Ovary (tissue), 9 donors: ENCODE results near the gene TADA2B. TPM values are rescaled to one million over a fixed set of nuclear protein-coding genes. Genes with fewer than 3 reads are reported as not detected.

Experiments used
- DNase-seq, 5 donors: peaks; one replicate each; pipeline ENCODE4 v3.0.0-alpha.2; 2019 to 2020
- H3K27ac ChIP-seq, 2 donors: fragments of 200-600 bp; one replicate each; pipeline versions ENCODE4 v1.5.1 to v1.8.0; 2019 to 2022
- H3K27me3 ChIP-seq: fragments of 200-600 bp; one replicate; pipeline ENCODE4 v1.8.0; 2022
- H3K36me3 ChIP-seq: fragments of 200-600 bp; sonication (generic); one replicate; pipeline ENCODE4 v1.5.1; 2019
- H3K4me1 ChIP-seq: one replicate; pipeline ENCODE4 v1.8.1; 2013; ENCODE audit warnings: mild to moderate bottlenecking, moderate library complexity; ENCODE audit not compliant: insufficient read depth
- H3K4me3 ChIP-seq: fragments of 200-600 bp; sonication (generic); one replicate; pipeline ENCODE4 v1.5.1; 2017
- H3K9me3 ChIP-seq, 2 donors: fragments of 200-600 bp in 1 of 2; sonication (generic) in 1 of 2; one replicate each; pipeline versions ENCODE4 v1.5.1 to v1.8.1; 2013 to 2019; ENCODE audit warnings: mild to moderate bottlenecking in 1 of 2, moderate library complexity in 1 of 2
- CTCF ChIP-seq, 3 donors: fragments of 450-650 bp in 2 of 3; fragments of 200-600 bp in 1 of 3; IDR thresholded peaks; one replicate each; pipeline versions ENCODE4 v1.5.1 to v1.8.0; 2016 to 2022; ENCODE audit warnings: antibody characterized with exemption in 3 of 3, mild to moderate bottlenecking in 1 of 3
- EP300 ChIP-seq: sonication (generic); formaldehyde crosslinking; IDR thresholded peaks from one replicate; pipeline ENCODE4 v1.6.1; 2017; ENCODE audit warnings: antibody characterized with exemption
- POLR2A ChIP-seq: fragments of 450-650 bp; IDR thresholded peaks from one replicate; pipeline ENCODE4 v1.6.1; 2017; ENCODE audit warnings: antibody characterized with exemption, mild to moderate bottlenecking, moderate library complexity
- WGBS, 3 donors: extraction: QIAGEN DNeasy Blood & Tissue Kit in 1 of 3; methylation state at CpG; one replicate each; pipeline versions ENCODE4 v1.1.5 to v1.1.7; 2013 to 2017; 5-methylcytosine and 5-hydroxymethylcytosine counted together
- intact Hi-C, 4 donors: fragments of 100-400 bp; cut with DNase I; formaldehyde crosslinking; loops; one replicate each; pipeline versions ENCODE4 v1.11.0 to v1.15.1; 2022 to 2023
- polyA plus RNA-seq, 2 donors: library from polyadenylated mRNA; stranded (reverse); fragments of 200-250 nt in 1 of 2; fragments of 350-450 nt in 1 of 2; fragmentation: Illumina TruSeq in 1 of 2; extraction: RNeasy Lipid Tissue Mini Kit (QIAGEN cat#74804) in 1 of 2; gene quantifications; one replicate each; pipeline ENCODE4 v1.2.3, GENCODE V29; 2013 to 2014
- total RNA-seq, 7 donors: library from RNA; depleted of rRNA in 2 of 7; stranded (reverse); fragments of >200 nt in 2 of 7; fragmentation: NEBNext Ultra II Directional in 3 of 7; extraction: Animal tissue kit (Norgen Biotek cat#: 25700) in 3 of 7; gene quantifications; one replicate each; pipeline versions ENCODE4 v1.1.0 to v1.2.4, GENCODE V29; 2016 to 2023
- donor health status: DM: no; HTN: no; CAD: no; lungs with moderate emphysema.
- donor health status: DM: no; HTN: no; CAD: no.
- donor health status: Bipolar disorder and iron deficiency.
- donor health status: DM: yes; HTN: yes; CAD: no.
- donor health status: DM: no; HTN: no; CAD: no.
- donor health status: DM: yes; HTN: yes; CAD: no.

The TADA2B gene
- total and polyA plus RNA-seq, 9 donors, result 11.9 to 31.6 (median 26.8) TPM

GRCh38 chr4:7107166-7107905, 64.2 kb downstream of the TADA2B start:
- Histone ChIP-seq H3K27me3 (no peaks in the 10 kb centered on the region), H3K27ac (no peak overlapping the region), H3K4me1 (peaks cover 3% of the 10 kb centered on the region), H3K4me3 (no peak overlapping the region), H3K9me3 (no peaks in the 10 kb centered on the region), H3K36me3 (no peaks in the 10 kb centered on the region)
- TF ChIP-seq CTCF (IDR thresholded peaks at IDR 0.05), result no peak
- TF ChIP-seq EP300, result no peak
- TF ChIP-seq POLR2A, result no peak
- no peak for DNase-seq
- intact Hi-C loops, result no loop called here
- WGBS, 3 donors, result 89 to 96% (median 95%) methylated on average over 11 of the region's 11 CpGs

Other genes starting within 250 kb of the TADA2B start
- gene TBC1D14, start 133.5 kb upstream of the TADA2B start, total RNA-seq, result 10 to 100 TPM; 19.9 to 39.6 (median 34.4) TPM
- gene TBC1D14, start 133.5 kb upstream of the TADA2B start, polyA plus RNA-seq, result 10 to 100 TPM; 24.7 to 40.0 TPM
- gene GRPEL1, start 24.7 kb downstream of the TADA2B start, total RNA-seq, result 10 to 100 TPM; 11.1 to 37.0 (median 23.3) TPM
- 10 to 100 TPM; 16.6 to 74.8 TPM for gene GRPEL1, start 24.7 kb downstream of the TADA2B start, polyA plus RNA-seq
- gene SORCS2, start 149.2 kb downstream of the TADA2B start, total RNA-seq, result 10 to 100 TPM in 3 of 7 donors, 1 to 10 TPM in 3, under 1 TPM in 1; 0.60 to 23.9 (median 7.1) TPM
- gene SORCS2, start 149.2 kb downstream of the TADA2B start, polyA plus RNA-seq, result 10 to 100 TPM in 1 of 2 donors, 1 to 10 TPM in 1; 3.9 to 10.9 TPM